ENCODE measurements around the gene PLCB4.

PLCB4 gene

GRCh38 chr20:9480066-9480465 lies 411.2 kb downstream of the PLCB4 start:
- no peak for DNase-seq (ENCODE audit: low read depth in 1 of 2, low spot score in 1 of 2)

GRCh38 chr20:9482180-9482579 lies 413.3 kb downstream of the PLCB4 start:
- no peak for DNase-seq (ENCODE audit: low read depth in 1 of 2, low spot score in 1 of 2)

DNA sequence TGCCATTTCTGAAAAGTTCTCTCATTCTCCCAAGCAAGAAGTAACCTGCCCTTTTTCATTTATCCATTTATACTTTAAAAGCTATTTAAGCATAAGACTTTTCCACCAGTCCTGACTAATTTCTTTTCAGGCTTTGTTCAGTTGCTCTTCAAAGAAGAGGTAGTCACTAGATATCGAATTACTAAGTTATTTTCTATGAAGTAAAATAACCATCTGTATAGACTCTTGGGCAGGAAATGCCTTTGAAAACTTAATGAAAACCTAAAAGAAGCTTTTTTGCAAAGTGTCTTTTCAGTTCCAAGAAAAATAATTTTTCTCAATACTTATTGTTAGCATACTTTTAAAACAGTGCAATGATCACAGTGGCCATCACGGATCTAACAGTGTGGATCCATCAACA lies 414.2 kb downstream of the PLCB4 start:
- no peak for DNase-seq (ENCODE audit: low read depth in 1 of 2, low spot score in 1 of 2)

DNA sequence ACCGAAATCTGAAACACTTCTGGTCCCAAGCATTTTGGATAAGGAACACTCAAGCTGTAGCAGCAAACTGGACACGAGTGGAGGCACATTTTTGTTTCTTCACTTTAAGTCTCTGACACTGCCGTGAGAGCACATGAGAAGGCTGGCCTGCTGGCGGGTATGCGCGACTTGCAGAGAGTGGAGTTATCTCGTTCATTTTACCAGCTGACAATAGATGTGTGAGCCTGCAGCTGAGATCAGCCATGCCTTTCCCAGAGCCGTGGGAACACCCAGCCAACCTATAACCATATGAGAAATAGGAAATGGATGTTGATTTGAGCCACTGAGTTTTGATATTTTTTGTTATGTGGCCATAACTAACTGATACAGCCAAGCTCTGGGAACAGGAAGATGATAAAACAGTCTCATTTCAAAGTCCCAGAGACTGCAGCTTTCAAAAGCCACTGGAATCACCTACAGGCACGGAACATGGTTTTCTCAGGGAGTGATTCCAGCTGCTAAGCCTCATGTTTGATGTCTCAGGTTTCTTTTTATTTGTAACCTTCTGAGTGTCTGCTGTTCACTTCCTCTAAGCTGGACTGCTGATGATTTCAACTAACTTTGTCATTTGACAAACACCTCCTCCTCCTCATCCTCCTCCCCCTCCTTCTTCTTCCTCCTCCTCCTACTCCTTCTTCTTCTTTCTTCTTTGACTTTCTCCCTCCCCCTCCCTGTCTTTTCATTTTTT lies 416.9 kb downstream of the PLCB4 start:
- DNase-seq (ENCODE audit: low read depth in 1 of 2, low spot score in 1 of 2) = no peak

DNA sequence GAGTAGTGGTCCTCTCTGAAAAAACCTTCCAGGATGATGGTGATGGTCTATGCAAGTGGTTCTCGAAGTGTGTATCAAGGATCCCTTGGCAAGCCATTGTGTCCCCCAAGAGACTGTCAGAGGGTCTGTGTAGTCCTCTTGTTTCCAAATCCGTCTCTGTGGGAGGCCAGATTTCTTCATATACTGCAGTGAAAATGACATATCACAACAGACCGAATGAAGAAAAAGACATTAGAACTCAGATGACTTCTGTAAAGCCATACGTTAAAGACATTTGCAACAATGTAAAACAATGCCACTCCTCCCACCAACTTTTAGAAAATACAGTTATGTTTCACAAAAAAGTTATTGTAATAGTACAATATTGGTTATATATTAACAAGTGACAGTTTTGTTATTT lies 418.3 kb downstream of the PLCB4 start:
- DNase-seq (ENCODE audit: low read depth in 1 of 2, low spot score in 1 of 2) = no peak

GRCh38 chr20:9488063-9488462 lies 419.2 kb downstream of the PLCB4 start:
- no peak for DNase-seq (ENCODE audit: low read depth in 1 of 2, low spot score in 1 of 2)

GRCh38 chr20:9490161-9490560 lies 421.3 kb downstream of the PLCB4 start:
- DNase-seq (ENCODE audit: low read depth in 1 of 2, low spot score in 1 of 2) = no peak

- no peak for DNase-seq (ENCODE audit: low read depth in 1 of 2, low spot score in 1 of 2)
Observed at GRCh38 chr20:9490631-9491030, 421.7 kb downstream of the PLCB4 start.

DNA sequence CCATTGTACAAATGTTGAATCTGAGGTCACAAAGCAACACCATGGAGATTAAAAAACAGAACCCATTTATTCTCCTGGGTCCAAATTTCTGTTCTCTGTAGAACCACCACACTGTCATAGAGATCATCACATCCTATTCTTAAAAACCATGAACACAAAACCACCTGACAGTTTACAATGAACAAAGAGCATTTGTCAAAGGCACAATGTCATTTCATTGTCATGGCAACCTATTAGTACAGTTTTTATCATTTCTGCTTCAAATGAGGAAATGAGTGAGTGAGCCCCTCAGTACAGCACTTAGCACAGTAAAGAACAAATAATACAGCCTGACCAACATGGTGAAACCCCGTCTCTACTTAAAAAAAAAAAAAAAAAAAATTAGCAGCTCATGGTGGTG lies 422.4 kb downstream of the PLCB4 start:
- no peak for DNase-seq (ENCODE audit: low read depth in 1 of 2, low spot score in 1 of 2)

DNA sequence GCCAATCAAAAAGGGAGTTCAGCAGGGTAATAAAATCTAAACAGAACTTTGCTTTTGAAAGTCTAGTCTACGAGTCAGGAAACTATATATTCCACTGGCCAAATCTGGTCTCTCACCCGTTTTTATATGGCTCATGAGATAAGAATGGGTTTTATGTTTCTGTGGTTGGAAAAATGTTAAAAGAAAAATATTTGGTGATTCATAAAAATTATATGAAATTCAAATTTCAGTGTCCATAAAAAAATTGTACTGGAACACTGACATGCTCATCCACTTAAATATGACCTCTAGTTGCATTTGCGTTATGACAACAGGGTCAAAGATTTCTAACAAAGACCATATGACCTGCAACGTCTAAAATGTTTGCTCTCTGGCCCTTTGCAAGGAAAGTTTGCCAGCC lies 423.2 kb downstream of the PLCB4 start:
- no peak for DNase-seq (ENCODE audit: low read depth in 1 of 2, low spot score in 1 of 2)

DNA sequence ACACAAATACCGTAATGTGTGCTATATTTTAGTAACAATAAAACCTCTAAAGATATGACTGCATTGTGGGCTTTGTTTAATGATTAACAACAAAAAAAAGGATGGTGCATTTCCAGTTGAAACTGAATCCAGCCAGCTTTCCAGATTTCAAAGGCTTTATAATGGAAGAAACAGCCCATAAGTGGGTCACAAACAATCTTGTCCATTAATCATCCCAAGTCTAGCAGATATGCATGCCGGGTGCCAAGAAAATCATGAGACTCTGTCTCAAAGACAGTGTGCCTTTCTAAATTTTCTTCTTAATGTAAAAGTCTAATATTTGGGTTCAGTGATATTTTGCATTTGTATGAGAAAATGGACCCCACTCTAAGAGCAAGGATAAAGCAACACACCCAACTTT lies 424.9 kb downstream of the PLCB4 start:
- DNase-seq (ENCODE audit: low read depth in 1 of 2, low spot score in 1 of 2) = no peak

- no peak for DNase-seq (ENCODE audit: low read depth in 1 of 2, low spot score in 1 of 2)
Observed at GRCh38 chr20:9495701-9496100, 426.8 kb downstream of the PLCB4 start.

- DNase-seq (ENCODE audit: low read depth in 1 of 2, low spot score in 1 of 2) = no peak
Observed at GRCh38 chr20:9496155-9496554, 427.3 kb downstream of the PLCB4 start.

DNA sequence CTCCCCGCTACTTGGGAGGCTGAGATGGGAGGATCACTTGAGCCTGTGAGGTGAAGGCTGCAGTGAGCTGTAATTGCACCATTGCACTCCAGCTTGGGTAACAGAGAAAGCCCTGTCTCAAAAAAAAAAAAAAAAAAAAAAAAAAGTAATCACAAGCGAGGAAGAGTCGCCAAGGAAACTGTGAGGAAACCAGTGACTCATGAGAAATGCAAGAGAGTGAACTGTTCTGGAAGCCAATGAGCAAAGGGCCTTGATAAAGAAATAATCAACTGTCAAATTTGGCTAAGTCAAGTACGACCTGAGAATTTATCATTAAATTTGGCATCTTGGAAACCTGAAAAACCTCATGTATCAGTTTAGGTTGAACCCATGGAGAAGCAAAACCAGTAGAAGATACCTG lies 429.4 kb downstream of the PLCB4 start:
- no peak for DNase-seq (ENCODE audit: low read depth in 1 of 2, low spot score in 1 of 2)

DNA sequence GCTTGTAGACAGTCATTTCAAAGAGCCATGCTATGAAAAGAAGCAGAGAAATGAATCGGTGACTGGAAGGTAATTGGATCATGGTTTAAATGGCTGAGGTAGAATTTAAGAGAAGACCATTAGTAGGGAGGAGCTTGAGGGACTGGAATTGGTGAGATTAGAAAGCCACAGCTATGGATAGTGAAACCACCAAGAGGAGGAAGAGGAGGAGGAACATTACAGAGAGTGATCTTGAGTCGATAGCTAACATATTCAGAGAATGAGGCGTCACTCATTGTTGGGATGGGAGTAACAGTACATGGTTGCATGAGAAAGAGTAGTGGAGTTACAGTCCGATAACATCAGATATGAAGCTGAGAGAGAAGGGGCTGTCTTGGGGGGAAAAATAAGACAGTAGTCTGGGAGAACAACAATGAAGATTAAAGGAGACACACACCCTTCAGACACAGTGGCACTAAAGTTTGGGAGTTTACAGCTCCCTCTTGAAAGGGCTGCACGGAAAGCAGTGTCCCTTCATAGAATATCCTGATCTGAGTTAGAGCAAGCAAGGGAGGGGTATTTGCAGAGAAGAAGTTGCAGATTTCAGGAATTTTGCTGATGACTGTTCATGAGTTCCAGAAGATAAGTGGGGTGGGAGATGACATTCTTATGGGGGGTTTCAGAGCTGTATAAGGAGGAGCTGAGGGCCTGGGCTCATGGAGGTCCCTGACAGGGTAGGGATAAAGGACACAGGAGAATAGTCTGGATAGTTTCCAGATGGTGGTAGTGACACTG lies 430.4 kb downstream of the PLCB4 start:
- no peak for DNase-seq (ENCODE audit: low read depth in 1 of 2, low spot score in 1 of 2)

GRCh38 chr20:9500121-9500520 lies 431.2 kb downstream of the PLCB4 start:
- DNase-seq (ENCODE audit: low read depth in 1 of 2, low spot score in 1 of 2) = no peak

DNA sequence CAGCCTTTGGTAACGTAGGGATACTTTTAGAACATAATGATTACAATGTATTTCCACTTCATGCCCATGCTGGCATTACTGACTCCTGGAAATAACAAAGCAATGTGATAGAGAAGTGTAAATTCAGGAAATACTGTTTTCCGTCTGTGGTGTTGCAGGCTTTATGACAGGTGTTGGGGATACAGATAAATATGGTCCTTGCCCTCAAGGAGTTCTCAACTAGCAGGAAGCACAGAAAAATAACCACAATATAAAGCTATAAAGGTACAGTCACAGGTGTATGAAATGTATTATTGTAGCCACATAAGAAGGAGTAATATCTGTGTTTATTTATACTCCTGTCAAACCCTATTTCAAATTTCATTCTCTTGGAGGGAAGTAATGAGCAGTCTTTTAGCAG lies 432.6 kb downstream of the PLCB4 start:
- no peak for DNase-seq (ENCODE audit: low read depth in 1 of 2, low spot score in 1 of 2)

DNA sequence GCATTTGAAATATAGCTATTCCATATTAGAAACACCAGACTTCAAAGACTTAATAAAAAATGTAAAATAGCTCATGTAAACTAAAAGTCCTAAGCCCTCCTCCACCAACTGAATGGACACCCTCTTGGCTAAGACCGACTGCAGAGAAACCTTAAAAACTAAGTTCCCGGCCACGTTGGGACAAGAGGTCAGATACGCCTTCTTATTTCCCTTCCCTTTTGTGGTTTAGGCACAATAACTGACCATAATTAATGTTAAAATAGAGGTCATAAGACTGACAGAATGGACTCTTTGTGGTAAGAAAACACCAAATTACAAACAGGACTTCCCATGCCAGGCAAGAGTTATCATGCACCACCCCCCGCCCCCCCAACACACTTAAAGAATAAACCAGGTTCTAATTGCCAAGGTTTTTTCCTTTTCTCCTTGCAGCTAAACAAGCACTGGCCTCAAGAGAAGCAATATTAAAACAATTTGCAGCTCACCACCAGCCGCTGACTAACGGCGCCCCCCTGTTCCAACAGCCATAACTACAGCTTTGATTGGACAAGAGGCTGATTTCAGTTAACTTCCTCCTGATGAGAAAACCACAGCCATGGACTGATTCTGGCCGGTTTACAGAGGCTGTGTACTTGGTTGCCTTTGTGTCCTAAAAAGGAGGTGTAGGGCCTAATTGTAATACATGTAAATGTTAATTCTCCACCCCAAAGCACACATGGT lies 434.8 kb downstream of the PLCB4 start:
- no peak for DNase-seq (ENCODE audit: low read depth in 1 of 2, low spot score in 1 of 2)

DNA sequence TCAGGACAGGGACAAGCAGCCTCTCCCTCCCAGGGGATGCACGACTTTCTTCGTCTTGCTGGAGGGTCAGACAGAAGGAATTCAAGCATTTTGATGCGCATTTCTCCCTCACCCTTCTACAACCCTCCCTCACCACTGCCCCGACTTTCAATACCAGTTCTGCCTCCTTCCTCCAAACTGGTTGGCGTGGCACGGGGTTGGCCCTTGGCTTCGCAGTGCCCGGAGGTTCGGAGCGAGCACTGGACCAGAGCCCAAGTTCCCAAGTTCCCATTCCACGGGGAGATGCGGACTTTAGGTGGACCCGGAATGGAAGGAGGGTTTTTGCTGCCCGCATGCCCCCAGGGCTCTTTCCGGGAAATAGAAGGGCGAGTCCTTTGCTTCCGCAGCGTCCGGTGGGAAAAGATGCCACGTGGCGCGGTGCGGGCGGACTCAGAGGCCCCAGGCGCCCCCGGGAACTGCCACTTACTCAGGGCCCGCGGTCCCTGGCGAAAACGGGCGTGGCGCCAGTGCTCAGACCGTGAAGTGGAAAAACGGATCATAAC lies 437.5 kb downstream of the PLCB4 start:
- DNase-seq (ENCODE audit: low read depth in 1 of 2, low spot score in 1 of 2) = no peak

GRCh38 chr20:9506964-9507369 lies 438.1 kb downstream of the PLCB4 start:
- no peak for DNase-seq (ENCODE audit: low read depth in 1 of 2, low spot score in 1 of 2)

DNA sequence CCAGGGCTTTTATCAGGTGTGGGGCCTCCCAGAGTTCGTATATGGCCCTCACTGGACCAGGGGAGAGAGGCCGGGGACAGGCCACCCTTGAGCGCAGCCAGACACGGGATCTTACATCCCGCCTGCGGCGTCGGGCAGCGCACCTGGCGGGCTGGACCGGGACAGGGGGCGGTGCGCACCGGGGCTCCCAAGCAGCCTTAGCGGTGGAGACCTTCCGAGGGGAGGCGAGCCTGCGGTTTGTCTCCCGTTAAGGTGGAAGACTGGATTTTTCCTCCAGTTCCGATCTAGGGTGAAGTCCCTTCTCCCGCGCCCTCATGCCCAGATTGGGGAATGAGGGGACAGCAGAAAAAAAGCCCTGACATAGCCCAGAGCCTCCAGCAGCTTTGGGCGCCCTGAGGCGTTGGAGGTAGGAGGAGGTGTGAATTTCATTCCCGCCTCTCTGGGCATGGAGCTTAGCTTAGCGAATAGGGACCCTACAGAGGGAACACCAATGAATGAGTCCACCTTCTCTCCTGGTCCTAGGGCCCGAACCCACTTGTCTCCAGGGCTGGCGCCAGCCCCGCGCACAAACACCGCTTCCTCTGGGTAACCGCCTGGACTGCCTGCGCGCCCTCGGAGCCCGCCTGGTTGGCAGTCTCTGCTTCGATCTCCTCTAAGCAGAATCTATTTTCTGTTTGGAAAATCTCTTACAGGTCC lies 438.8 kb downstream of the PLCB4 start:
- no peak for DNase-seq (ENCODE audit: low read depth in 1 of 2, low spot score in 1 of 2)

Data from activated T-helper 1 cell treated with anti-CD3 and anti-CD28 coated beads, Interleukin-2, amount 50 U/mL, for 16 hours (primary cell).